Hepatocyte (in vitro differentiated cells): ENCODE results near the gene B2M. TPM values are rescaled to one million over a fixed set of nuclear protein-coding genes. Genes with fewer than 3 reads are reported as not detected.

Experiments used
- DNase-seq: peaks from one replicate; pipeline ENCODE4 v3.0.0-alpha.2; 2016; ENCODE audit warnings: low spot score
- H2AFZ ChIP-seq: fragments of 200-600 bp; sonication (generic); 2 replicates; pipeline ENCODE4 v1.6.0; 2016; ENCODE audit warnings: antibody characterized with exemption, mild to moderate bottlenecking
- H3K27ac ChIP-seq: fragments of 200-600 bp; sonication (generic); 2 replicates; pipeline ENCODE4 v1.5.1; 2016; ENCODE audit warnings: mild to moderate bottlenecking
- H3K27me3 ChIP-seq: fragments of 200-600 bp; sonication (generic); 2 replicates; pipeline ENCODE4 v1.6.1; 2016
- H3K36me3 ChIP-seq: fragments of 200-600 bp; sonication (generic); replicated peaks from 2 replicates; pipeline ENCODE4 v1.5.1; 2016; ENCODE audit warnings: low read depth; ENCODE audit not compliant: insufficient read depth
- H3K4me1 ChIP-seq: fragments of 200-600 bp; sonication (generic); 2 replicates; pipeline ENCODE4 v1.5.1; 2016; ENCODE audit warnings: mild to moderate bottlenecking, moderate library complexity; ENCODE audit not compliant: insufficient read depth
- H3K4me2 ChIP-seq: fragments of 200-600 bp; sonication (generic); 2 replicates; pipeline ENCODE4 v1.6.0; 2016
- H3K4me3 ChIP-seq: fragments of 200-600 bp; sonication (generic); 2 replicates; pipeline ENCODE4 v1.5.1; 2016; ENCODE audit warnings: mild to moderate bottlenecking
- H3K79me2 ChIP-seq: fragments of 200-600 bp; sonication (generic); 2 replicates; pipeline ENCODE4 v1.6.0; 2017; ENCODE audit warnings: mild to moderate bottlenecking
- H3K9me2 ChIP-seq: fragments of 200-600 bp; sonication (generic); replicated peaks from 2 replicates; pipeline ENCODE4 v1.6.0; 2017; ENCODE audit warnings: mild to moderate bottlenecking; ENCODE audit not compliant: insufficient read depth
- H3K9me3 ChIP-seq: fragments of 200-600 bp; sonication (generic); 2 replicates; pipeline ENCODE4 v1.5.1; 2016; ENCODE audit warnings: low read depth, mild to moderate bottlenecking
- H4K20me1 ChIP-seq: fragments of 200-600 bp; sonication (generic); 2 replicates; pipeline ENCODE4 v1.6.0; 2016; ENCODE audit warnings: mild to moderate bottlenecking; ENCODE audit not compliant: insufficient read depth, poor library complexity, severe bottlenecking
- CTCF ChIP-seq: fragments of 200-600 bp; sonication (generic); IDR thresholded peaks from 2 replicates; pipeline ENCODE4 v1.5.1; 2016; ENCODE audit warnings: antibody characterized with exemption, mild to moderate bottlenecking; ENCODE audit not compliant: poor library complexity
- EZH2 ChIP-seq: fragments of 200-600 bp; sonication (generic); IDR thresholded peaks from 2 replicates; pipeline ENCODE4 v1.6.1; 2016; ENCODE audit warnings: antibody characterized with exemption, mild to moderate bottlenecking, borderline replicate concordance
- EZH2phosphoT487 ChIP-seq: fragments of 200-600 bp; sonication (generic); IDR thresholded peaks from one replicate; pipeline ENCODE4 v1.6.1; 2018; ENCODE audit warnings: antibody characterized with exemption, mild to moderate bottlenecking, low read depth, moderate library complexity; ENCODE audit not compliant: unreplicated experiment, severe bottlenecking
- WGBS: methylation state at CpG from one replicate; pipeline ENCODE4 v1.1.6; 2016; ENCODE audit warnings: low lambda C conversion rate; ENCODE audit errors: missing lambda C conversion rate; 5-methylcytosine and 5-hydroxymethylcytosine counted together
- polyA plus RNA-seq: library from polyadenylated mRNA; unstranded; fragments of >200 nt; fragmentation: Nextera tagmentation; extraction: Ambion mirVana; gene quantifications from 2 replicates; pipeline ENCODE4 v1.2.1, GENCODE V29; 2016
- total RNA-seq: library from RNA; depleted of rRNA; stranded (reverse); fragments of >200 nt; gene quantifications from 2 replicates; pipeline ENCODE4 v1.2.3, GENCODE V29; 2014

Gene B2M
- total and polyA plus RNA-seq, 2 experiments from 2014 or later = 2,324 to 2,570 TPM

GRCh38 chr15:44692659-44693058 is 18.7 kb upstream of the B2M start:
- Histone ChIP-seq H4K20me1 (no peaks in the 10 kb centered on the region), H3K9me3 (no peaks in the 10 kb centered on the region), H3K4me1 (no peaks in the 10 kb centered on the region), H3K79me2 (no peaks in the 10 kb centered on the region), H3K36me3 (no peaks in the 10 kb centered on the region), H3K9me2 (no peaks in the 10 kb centered on the region), H2AFZ (no peak overlapping the region), H3K27ac (no peak overlapping the region), H3K4me2 (no peak overlapping the region), H3K27me3 (no peaks in the 10 kb centered on the region), H3K4me3 (no peak overlapping the region)
- 96% methylated on average over 1 of the region's 1 CpG for WGBS
- TF ChIP-seq EZH2 = no peak
- no peak for TF ChIP-seq CTCF
- no peak for TF ChIP-seq EZH2phosphoT487
- no peak for DNase-seq

- Histone ChIP-seq H3K4me1 (no peaks in the 10 kb centered on the region), H3K27me3 (no peaks in the 10 kb centered on the region), H3K79me2 (no peaks in the 10 kb centered on the region), H3K9me2 (no peaks in the 10 kb centered on the region), H3K4me3 (no peak overlapping the region), H3K4me2 (no peak overlapping the region), H2AFZ (no peak overlapping the region), H3K9me3 (no peaks in the 10 kb centered on the region), H3K27ac (no peak overlapping the region), H4K20me1 (no peaks in the 10 kb centered on the region), H3K36me3 (no peaks in the 10 kb centered on the region)
- TF ChIP-seq EZH2phosphoT487 (no peak), CTCF (no peak), EZH2 (no peak)
- no peak for DNase-seq
- WGBS = 93% methylated on average over 4 of the region's 4 CpGs
Observed at GRCh38 chr15:44694416-44694815, 16.9 kb upstream of the B2M start.

- no peak overlapping the region for H3K27ac ChIP-seq
- no peaks in the 10 kb centered on the region for H3K36me3 ChIP-seq
- WGBS = 63% methylated on average over 3 of the region's 3 CpGs
- TF ChIP-seq EZH2phosphoT487 = no peak
- no peak for TF ChIP-seq CTCF
- TF ChIP-seq EZH2 = no peak
- H3K79me2 ChIP-seq = no peaks in the 10 kb centered on the region
- no peak for DNase-seq
- no peak overlapping the region for H2AFZ ChIP-seq
- no peaks in the 10 kb centered on the region for H3K9me3 ChIP-seq
- H4K20me1 ChIP-seq = no peaks in the 10 kb centered on the region
- no peaks in the 10 kb centered on the region for H3K4me1 ChIP-seq
- no peaks in the 10 kb centered on the region for H3K9me2 ChIP-seq
- H3K27me3 ChIP-seq = no peaks in the 10 kb centered on the region
- H3K4me3 ChIP-seq = no peak overlapping the region
- H3K4me2 ChIP-seq = no peak overlapping the region
Observed at GRCh38 chr15:44695294-44695693, 16.0 kb upstream of the B2M start.

GRCh38 chr15:44697014-44697413 is 14.3 kb upstream of the B2M start:
- Histone ChIP-seq H3K27ac (no peak overlapping the region), H4K20me1 (no peaks in the 10 kb centered on the region), H3K4me1 (no peaks in the 10 kb centered on the region), H3K4me3 (no peak overlapping the region), H3K27me3 (no peaks in the 10 kb centered on the region), H3K79me2 (no peaks in the 10 kb centered on the region), H3K36me3 (no peaks in the 10 kb centered on the region), H3K9me3 (no peaks in the 10 kb centered on the region), H3K9me2 (no peaks in the 10 kb centered on the region), H3K4me2 (no peak overlapping the region), H2AFZ (no peak overlapping the region)
- no peak for DNase-seq
- TF ChIP-seq EZH2 (no peak), EZH2phosphoT487 (no peak), CTCF (no peak)
